ENCODE data around the gene IFT88.

Gene IFT88

DNA sequence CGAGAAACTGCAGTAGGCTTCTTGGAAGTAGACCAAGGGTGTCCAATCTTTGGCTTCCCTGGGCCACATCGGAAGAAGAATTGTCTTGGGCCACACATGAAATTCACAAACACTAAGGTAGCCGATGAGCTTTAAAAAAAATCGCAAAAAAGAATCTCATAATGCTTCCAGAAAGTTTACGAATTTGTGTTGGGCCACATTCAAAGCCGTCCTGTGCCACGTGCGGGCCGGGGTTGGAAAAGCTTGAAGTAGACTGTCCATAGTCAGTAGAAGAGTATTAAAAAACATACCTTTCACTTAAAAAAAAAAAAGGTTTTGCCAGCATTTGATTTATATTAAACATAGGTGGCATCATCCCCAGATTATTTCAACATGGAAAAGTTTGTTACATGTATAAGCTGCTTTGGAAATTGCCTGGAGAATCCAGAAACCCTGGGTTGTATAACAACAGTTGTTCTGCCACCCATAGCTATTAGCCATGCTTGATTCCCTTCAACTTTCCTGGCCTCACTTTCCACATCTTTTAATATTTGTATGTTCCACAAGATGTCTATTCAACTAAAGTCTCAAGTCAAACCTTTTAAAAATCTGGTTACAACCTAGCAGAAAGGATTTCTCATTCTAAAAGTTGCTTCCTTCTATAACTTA lies 1.0 kb downstream of the IFT88 start:
- no peak for DNase-seq

DNA sequence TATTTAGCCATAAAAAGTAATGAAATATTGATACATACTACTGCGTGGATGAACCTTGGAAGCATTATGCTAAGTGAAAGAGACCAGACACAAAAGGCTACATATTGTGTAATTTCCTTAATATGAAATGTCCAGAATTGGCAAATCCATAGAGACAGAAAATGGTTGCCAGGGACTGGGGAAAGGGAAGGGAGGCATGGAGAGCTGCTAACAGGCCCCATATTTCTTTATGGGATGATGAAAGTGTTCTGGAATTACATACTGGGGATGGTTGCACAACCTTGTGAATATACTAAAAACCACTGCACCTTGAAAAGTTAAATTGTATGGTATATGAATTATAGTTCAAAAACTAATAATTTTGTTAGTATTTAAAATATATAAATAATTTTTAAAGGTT lies 3.6 kb downstream of the IFT88 start:
- no peak for DNase-seq

DNA sequence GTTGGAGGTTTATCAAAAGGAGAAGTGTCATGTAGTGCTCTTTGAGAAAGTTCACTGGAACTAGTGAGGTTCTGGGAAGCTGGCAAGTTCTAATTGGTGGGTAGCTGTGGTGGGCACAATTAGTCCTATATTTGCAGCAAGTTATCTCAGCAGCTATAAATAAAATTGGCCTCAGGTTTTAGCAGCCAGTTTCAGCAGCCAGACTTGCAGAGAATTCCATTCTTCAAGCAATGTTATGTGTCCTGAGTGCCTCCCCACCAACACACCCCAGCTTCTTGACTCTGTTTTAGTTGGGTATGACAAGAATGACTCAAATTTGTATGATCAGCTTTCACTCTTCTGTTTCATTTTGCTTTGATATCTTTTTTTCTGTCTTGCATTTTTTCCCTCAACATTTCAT lies 4.7 kb downstream of the IFT88 start:
- no peak for DNase-seq

DNA sequence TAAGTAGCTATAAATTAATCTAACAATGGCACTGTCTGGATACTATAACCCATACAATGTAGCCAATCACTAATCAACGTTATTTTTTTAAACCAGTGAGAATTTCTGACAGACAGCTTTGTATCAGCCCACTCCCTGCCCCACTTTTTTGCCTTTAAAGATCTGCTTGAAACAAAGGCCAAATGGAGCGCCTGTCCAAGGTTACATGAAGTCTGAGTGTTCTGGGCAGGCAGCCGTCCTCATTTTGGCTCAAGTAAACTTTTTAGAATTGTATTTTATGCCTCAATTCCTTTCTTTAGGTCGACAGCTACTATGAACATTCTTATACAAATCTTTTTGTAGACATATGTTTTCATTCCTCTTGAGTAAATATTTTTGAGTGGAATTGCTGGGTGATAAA lies 6.2 kb downstream of the IFT88 start:
- no peak for DNase-seq

DNA sequence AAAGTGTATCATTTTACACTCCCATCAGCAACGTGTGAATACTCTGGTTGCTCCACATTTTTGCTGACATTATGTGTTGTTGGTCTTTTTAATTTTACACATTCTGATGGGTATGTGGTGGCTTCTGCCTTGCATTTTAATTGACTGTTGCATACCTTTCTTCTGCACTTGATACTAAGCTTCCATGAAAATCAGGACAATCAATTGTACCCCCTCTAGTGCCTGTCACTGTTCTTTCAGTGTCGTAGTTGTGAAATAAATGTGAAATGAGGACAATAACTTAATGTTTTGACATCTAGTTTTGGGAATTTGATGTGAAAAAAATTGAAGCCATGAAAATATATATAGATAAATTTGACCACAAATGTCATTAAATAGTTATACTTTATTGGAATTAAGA lies 6.7 kb downstream of the IFT88 start:
- DNase-seq: no peak

DNA sequence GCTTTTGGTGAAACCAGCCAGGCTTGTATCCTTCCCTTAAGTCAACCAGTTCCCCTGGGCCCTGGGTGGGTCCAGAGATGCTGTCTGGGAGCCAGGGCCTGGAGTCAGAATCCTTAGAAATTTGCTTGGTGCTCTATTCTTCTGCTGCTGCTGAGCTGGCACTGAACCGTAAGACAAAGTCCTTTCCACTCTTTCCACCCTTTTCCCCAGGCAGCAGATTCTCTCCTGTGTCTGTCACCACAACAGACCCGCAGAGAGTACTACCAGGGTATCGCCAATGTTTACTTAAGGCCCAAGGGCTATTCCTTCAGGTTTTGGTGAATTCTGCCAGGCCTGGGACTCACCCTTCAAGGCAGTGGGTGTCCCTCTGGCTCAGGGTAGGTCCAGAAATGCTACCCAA lies 12.2 kb downstream of the IFT88 start:
- DNase-seq: no peak

DNA sequence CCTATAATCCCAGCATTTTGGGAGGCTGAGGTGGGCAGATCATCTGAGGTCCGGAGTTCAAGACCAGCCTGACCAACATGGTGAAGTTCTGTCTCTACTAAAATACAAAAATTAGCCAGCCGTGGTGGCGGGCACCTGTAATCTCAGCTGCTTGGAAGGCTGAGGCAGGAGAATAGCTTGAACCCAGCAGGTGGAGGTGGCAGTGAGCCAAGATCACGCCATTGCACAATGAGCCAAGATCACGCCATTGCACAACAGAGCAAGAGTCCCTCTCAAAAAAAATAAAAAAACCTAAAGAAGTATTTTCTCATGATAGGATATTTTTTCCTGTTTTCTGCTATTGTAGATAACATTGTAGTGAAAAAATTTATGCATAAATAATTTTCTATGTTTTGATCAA lies 13.3 kb downstream of the IFT88 start:
- DNase-seq: no peak

DNA sequence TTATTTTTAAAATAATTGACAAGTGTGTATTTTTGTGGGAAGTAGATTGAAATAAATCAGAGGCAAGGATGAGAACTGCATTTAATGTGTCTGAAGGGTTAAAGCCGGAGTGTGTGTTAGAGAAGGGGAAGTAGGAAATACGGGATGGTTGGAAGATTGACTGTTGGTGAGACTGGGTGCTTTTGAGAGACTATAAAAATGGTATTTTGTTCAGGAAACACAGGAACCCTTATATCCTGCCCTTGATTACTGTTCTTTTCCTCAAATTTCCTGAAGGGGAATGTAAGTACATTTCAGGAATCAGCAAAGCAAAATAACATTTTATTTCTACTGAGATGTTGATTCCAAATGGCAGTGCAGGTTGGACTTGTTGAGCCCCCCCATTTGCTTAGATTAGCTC lies 15.1 kb downstream of the IFT88 start:
- DNase-seq: no peak

DNA sequence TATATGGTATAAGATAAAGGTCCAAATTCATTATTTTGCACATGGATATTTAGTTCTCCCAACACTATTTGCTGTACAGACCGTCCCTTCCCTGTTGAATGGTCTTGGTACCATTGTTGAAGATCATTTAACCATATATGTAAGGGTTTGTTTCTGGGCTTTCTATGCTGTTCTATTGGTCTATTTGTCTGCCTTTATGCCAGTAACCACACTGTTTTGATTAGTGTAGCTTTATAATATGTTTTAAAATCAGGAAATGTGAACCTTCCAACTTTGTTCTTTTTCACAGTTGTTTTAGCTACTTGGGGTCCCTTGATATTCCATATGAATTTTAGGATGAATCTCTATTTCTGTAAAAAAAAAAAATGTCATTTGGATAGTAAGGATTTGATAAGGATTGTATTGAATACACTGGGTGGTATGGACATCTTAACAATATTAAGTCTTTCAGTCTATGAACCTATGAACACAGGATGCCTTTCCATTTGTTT lies 16.9 kb downstream of the IFT88 start:
- no peak for DNase-seq

DNA sequence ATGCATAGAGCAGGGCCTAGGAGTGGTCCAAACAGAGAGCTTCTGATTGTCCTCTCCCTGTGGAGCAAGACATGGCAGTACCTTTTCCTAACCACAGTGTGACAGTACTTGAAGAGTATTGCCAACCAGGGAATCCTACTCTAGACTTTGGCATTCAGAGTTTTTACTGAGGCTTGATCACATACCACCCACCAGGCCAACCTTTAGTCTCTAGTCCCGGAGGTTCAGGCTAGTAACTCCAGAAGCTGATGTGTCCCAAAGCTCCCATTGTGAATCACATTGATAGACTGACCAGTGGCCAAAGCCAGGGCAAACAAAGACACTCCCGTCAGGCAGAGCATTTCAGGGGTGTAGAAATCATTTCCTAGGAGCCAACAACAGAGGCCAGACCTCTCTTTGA lies 18.4 kb downstream of the IFT88 start:
- DNase-seq: no peak

DNA sequence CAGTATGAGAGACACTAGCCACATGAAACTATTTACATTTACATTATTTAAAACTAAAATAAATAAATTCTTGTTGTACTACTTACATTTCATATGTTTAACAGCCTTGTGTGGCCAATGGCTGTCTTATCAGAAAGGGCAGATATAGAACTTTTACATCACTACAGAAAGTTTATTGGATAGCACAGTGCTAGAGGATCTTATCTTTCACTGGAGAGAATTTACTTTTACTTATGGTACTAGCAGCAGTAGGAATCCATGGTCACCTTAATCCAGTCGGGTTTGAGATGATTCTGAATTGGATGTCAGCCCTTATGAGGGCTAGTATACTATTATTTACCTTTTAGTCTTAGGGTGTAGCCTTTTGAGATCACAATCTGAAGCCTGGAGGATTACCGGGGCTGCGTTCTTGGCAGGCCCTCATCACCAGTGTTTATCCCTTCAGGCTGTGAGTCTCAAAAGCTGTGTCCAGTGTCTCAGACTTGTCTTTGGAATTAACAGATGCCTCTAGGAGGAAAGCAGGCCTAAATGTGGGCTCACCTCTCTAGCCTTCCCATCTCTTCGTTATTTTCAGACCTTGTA lies 21.7 kb downstream of the IFT88 start:
- no peak for DNase-seq

DNA sequence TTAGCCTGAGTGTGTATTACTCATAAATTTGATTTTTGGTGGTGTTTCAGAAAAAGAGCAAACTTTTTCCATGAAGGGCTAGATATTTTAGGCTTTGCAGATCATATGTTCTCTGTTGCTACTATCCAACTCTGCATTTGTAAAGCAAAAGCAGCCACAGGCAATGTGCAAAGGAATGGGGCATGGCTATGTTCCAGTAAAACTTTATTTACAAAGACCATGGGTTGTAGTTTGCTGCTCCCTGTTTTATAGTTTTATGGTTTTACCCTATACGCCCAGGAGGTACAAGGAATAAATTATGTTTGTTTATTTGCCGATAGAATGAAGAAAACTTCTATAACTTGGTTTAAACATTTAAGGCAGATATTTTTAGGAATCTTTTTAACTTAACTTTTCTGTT lies 23.6 kb downstream of the IFT88 start:
- DNase-seq: no peak

DNA sequence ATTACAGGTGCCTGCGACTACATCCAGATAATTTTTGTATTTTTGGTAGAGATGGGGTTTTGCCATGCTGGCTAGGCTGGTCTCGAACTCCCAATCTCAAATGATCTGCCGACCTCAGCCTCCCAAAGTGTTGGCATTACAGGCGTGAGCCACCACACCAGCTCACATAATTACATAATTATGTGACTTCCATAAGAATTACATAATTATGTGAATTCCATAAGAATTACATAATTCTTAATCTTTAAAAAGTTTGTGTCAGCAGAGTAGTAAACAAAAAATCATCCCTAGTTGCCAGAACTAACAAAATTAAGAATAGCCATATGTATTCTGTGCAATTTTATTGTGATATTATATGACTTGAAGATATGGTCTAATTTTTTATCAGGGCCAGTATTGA lies 25.6 kb downstream of the IFT88 start:
- DNase-seq: no peak

DNA sequence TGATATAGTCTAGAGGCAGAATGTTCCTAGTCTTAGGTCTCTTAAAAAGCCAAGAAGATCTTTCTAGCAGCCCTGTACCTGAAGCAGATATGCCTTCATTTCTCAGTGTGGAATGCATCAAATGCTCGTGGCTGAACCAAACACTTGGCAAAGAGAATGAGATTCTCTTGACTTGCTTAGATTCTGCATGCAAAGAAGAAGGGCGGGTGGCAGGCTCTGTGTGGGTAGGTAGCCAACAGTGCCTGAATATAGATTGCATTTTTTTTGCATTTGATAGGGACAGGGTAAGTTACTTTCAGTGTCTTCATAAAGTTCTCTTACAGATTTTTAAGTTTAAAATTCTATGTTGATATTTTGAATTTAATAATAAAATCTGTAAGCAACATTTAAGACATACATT lies 27.3 kb downstream of the IFT88 start:
- DNase-seq: no peak

DNA sequence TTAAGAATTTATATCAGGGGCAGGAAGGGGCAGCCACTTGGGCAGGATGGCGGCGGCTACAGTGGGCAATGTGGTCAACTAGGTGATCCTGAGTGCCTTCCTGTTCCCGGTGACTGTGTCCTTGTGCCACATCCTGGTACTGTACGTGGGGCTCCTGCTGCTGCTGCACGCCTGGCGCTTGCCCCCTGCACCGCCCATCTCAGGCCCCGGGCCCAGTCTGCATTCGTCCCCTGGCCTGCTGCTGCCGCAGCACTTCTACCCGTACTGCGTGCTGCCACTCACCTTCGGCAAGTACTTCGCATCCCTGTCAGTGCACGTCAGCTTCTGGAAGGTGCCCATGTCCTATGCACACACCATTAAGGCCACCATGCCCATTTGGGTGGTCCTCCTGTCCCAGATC lies 40.1 kb downstream of the IFT88 start:
- no peak for DNase-seq

DNA sequence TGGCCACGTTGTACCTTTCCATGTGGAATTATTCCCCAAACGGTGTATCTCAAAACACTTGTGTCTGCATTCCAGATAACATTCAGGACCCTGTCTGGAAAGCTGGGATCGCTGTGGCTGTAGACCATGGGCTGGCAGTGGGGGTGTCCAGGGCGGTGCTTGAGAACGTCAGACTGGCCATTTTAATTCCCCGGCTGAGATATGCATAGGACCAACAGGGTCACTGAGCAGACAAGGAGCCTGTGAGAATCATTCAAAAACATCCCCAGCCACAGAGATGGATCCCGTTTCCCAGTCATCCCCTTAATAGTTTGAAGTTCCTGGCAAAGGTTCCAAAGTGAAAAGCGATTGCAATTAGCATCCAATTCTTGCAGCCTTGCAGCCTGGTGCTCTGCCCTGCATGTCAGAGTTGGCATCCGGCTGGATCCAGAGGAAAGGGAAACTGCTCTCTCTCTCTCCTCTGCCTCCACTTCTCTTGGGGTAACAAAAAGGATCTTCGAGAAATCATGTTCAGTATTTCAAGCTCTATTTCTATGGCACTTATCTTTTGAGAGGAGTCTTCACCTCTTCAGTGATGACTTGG lies 41.6 kb downstream of the IFT88 start:
- no peak for DNase-seq

DNA sequence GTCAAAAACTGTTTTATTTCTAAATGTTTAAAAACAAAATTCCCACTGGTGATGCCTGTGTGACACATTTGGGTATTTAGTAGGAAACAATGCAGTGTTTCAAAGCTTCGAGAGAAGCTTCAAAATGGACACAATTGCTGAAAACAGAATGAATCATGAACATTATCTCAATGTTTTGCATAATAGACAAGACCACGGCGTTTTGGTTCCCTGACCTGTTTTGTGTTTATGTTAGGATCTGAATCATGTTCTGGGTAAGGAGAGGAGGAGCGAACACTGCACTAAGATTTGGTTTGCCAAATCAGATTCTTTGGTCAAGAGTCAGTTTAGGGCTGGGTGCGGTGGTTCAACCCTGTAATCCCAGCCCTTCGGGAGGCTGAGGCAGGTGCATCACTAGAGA lies 42.2 kb downstream of the IFT88 start:
- no peak for DNase-seq

DNA sequence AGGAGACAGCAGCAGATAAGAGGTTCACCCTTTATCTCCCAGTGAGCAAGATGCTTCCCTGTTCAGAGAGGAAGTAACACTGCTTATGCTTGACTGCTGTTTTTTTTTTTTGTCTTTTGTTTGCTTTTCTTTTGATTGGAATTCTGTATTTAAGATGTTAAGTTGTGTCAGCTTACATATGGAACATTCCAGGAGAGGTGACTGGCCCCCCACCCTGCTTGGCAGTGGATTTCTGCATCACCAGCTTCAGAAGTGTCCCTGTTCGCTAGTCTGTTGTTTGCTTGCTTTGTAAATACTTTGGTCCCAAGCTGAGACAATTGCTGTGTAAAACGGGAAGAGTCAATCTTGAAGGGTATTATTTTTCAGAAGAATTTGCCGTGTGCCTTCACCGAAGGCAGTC lies 43.0 kb downstream of the IFT88 start:
- DNase-seq: no peak

DNA sequence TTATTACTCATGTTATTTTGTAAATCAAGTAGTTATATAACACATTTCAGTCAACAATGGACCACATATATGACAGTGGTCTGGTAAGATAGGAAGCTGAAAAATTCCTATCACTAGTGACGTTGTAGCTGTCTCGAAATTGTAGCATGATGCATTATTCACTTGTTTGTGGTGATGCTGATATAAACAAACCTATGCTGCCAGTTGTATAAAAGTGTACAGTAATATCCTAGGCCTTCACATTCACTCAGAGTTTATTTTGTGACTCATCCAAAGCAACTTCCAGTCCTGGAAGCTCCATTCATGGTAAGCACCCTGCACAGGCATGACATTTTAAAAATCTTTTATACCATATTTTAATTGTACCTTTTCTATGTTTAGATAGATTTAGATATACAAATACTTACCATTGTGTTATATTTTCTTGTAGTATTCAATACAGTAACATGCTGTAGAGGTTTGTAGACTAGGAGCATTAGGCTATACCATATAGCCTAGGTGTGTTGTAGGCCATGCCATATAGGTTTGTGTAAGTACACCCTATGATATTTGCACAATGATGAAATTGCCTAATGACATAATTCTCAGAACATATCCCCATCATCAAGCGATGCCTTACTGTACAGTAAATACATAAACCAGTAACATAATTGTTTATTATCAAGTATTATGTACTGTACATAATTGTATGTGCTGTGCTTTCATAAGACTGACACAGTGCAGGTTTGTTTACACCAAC lies 49.3 kb downstream of the IFT88 start:
- no peak for DNase-seq

DNA sequence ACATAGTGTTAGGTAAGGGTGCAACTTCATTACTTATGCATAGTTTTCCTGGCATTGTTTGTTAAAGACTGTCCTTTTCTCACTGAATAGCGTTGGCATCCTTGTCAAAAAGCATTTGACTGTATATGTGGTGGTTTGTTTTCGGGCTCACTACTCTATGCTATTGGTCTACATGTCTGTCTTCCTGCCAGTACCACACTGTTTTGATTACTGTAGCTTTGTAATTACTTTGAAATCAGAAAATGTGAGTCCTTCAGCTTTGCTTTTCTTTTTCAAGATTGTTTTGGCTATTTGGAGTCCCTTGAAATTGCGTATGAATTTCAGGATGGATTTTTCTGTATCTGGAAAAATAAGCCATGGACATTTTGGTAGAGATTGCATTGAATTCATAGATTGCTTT lies 56.0 kb downstream of the IFT88 start:
- DNase-seq: no peak

DNA sequence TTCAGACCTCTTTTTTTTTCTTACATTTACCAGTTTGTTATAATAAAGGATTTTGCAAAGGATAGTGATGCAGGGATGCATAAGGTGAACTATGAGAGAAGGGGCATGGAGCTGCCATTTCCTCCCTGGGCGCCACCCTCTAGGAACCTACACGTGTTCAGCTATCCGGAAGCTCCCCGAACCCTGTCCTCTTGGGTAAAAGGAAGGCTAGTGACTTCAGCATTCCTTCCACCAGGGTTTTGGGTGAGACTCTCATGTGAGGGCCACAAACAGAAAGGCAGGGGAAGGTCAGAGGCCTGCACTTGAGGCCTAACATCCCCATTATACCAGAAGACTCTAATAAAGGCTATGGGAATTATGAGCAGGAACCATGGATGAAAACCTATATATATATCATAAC lies 57.3 kb downstream of the IFT88 start:
- DNase-seq: no peak

DNA sequence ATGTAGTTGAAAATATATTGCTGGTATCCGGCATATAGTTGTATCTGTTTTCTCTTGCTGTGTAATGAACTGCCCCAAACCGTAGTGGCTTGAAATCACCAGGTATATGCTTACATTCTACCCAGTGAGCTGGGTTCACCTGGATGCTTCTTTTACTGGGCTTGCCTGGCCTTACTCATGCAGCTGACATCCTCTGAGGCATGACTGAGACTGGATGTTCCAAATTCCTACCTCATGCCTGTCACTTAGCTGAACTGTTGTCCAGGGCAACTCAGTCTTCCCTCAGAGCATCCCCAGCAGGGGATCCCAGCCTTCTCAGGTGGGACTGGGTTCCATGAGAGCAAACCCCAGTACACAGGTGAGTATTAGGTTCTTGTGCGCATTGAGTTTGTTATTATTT lies 66.8 kb downstream of the IFT88 start:
- no peak for DNase-seq

DNA sequence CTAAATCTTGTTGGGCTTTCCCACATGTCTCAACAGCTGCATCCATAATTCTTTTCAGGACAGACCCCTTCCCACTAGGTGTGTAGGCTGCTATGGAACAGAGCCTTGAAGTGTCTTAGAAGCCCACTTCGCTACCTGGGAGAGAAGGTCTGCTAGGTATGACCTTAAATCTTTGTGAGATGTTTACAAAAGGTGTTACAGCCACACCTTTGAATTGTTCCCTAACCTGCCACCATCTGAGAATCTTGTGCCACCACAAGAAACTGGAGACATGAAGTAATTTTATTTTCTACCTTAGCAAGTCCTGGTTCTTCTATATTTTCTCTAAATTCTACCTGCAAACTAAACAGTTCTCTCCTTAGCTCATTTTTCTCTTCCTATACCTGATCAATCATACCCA lies 69.1 kb downstream of the IFT88 start:
- no peak for DNase-seq

DNA sequence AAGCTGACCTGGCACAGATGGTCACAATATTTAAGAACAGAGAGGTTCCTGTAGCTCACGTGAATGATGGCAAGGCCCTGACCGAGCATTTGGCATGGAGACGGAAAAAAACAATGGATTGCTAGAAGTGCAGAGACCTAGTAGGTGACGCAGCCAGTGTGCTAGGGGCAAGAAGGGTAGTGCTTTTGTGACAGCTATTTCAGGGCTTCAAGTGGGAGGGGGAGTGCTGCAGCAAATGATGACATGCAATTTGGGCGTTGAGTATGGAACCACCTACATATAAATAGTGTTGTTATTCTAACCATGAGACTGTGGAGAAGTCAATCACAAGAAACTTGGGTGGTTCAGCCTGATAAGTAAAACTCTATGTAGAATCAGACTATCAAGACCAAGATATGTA lies 70.9 kb downstream of the IFT88 start:
- no peak for DNase-seq

Data from RPMI8226 (cell line).